ENCODE data around the gene LMNB1. TPM values are rescaled to one million over a fixed set of nuclear protein-coding genes. Genes with fewer than 3 reads are reported as not detected.
"Not testable (repeated sequence)": the region's sequence is repeated elsewhere in the genome, so short reads cannot be mapped to it uniquely, and the experiment has no call there.

The LMNB1 gene
- total RNA-seq, 1 donor from 2014 or later: 362 TPM

GRCh38 chr5:126754609-126755008 is 22.3 kb upstream of the LMNB1 start:
- H3K36me3 Mint-ChIP-seq (ENCODE audit: low read depth): no peaks in the 10 kb centered on the region
- H3K27ac Mint-ChIP-seq (ENCODE audit: unreplicated experiment): no peak overlapping the region
- no peaks in the 10 kb centered on the region for H3K4me1 Mint-ChIP-seq
- H3K27me3 Mint-ChIP-seq (ENCODE audit: low read depth): no peaks in the 10 kb centered on the region
- DNase-seq (ENCODE audit: low read depth, low spot score): no peak
- no peaks in the 10 kb centered on the region for H3K9me3 Mint-ChIP-seq
- no peak overlapping the region for H3K4me3 Mint-ChIP-seq
- TF ChIP-seq, protein P1, sequence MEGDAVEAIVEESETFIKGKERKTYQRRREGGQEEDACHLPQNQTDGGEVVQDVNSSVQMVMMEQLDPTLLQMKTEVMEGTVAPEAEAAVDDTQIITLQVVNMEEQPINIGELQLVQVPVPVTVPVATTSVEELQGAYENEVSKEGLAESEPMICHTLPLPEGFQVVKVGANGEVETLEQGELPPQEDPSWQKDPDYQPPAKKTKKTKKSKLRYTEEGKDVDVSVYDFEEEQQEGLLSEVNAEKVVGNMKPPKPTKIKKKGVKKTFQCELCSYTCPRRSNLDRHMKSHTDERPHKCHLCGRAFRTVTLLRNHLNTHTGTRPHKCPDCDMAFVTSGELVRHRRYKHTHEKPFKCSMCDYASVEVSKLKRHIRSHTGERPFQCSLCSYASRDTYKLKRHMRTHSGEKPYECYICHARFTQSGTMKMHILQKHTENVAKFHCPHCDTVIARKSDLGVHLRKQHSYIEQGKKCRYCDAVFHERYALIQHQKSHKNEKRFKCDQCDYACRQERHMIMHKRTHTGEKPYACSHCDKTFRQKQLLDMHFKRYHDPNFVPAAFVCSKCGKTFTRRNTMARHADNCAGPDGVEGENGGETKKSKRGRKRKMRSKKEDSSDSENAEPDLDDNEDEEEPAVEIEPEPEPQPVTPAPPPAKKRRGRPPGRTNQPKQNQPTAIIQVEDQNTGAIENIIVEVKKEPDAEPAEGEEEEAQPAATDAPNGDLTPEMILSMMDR (conservative IDR thresholded peaks at IDR 0.05): no peak

GRCh38 chr5:126755593-126755992 is 21.3 kb upstream of the LMNB1 start:
- no peaks in the 10 kb centered on the region for H3K4me1 Mint-ChIP-seq
- H3K27ac Mint-ChIP-seq (ENCODE audit: unreplicated experiment): no peak overlapping the region
- no peak overlapping the region for H3K4me3 Mint-ChIP-seq
- no peaks in the 10 kb centered on the region for H3K9me3 Mint-ChIP-seq
- no peaks in the 10 kb centered on the region for H3K36me3 Mint-ChIP-seq (ENCODE audit: low read depth)
- TF ChIP-seq, protein P1 (conservative IDR thresholded peaks at IDR 0.05): no peak
- no peak for DNase-seq (ENCODE audit: low read depth, low spot score)
- H3K27me3 Mint-ChIP-seq (ENCODE audit: low read depth): no peaks in the 10 kb centered on the region

- Mint-ChIP-seq H3K4me1 (no peaks in the 10 kb centered on the region), H3K36me3 (ENCODE audit: low read depth) (no peaks in the 10 kb centered on the region), H3K27ac (ENCODE audit: unreplicated experiment) (no peak overlapping the region), H3K4me3 (no peak overlapping the region), H3K27me3 (ENCODE audit: low read depth) (no peaks in the 10 kb centered on the region), H3K9me3 (no peaks in the 10 kb centered on the region)
- no peak for DNase-seq (ENCODE audit: low read depth, low spot score)
- TF ChIP-seq, protein P1 (conservative IDR thresholded peaks at IDR 0.05): no peak
Observed at GRCh38 chr5:126757713-126758357, 19.1 kb upstream of the LMNB1 start.

- no peaks in the 10 kb centered on the region for H3K27me3 Mint-ChIP-seq (ENCODE audit: low read depth)
- H3K27ac Mint-ChIP-seq (ENCODE audit: unreplicated experiment): no peak overlapping the region
- no peaks in the 10 kb centered on the region for H3K9me3 Mint-ChIP-seq
- TF ChIP-seq, protein P1 (conservative IDR thresholded peaks at IDR 0.05): no peak
- H3K36me3 Mint-ChIP-seq (ENCODE audit: low read depth): no peaks in the 10 kb centered on the region
- H3K4me1 Mint-ChIP-seq: no peaks in the 10 kb centered on the region
- H3K4me3 Mint-ChIP-seq: no peak overlapping the region
- no peak for DNase-seq (ENCODE audit: low read depth, low spot score)
Observed at GRCh38 chr5:126763371-126763770, 13.6 kb upstream of the LMNB1 start.

- no peaks in the 10 kb centered on the region for H3K4me1 Mint-ChIP-seq
- no peak overlapping the region for H3K4me3 Mint-ChIP-seq
- no peaks in the 10 kb centered on the region for H3K36me3 Mint-ChIP-seq (ENCODE audit: low read depth)
- no peak overlapping the region for H3K27ac Mint-ChIP-seq (ENCODE audit: unreplicated experiment)
- no peak for DNase-seq (ENCODE audit: low read depth, low spot score)
- TF ChIP-seq, protein P1 (conservative IDR thresholded peaks at IDR 0.05): no peak
- H3K9me3 Mint-ChIP-seq: no peaks in the 10 kb centered on the region
- no peaks in the 10 kb centered on the region for H3K27me3 Mint-ChIP-seq (ENCODE audit: low read depth)
Observed at GRCh38 chr5:126769703-126770102, 7.2 kb upstream of the LMNB1 start.

DNA sequence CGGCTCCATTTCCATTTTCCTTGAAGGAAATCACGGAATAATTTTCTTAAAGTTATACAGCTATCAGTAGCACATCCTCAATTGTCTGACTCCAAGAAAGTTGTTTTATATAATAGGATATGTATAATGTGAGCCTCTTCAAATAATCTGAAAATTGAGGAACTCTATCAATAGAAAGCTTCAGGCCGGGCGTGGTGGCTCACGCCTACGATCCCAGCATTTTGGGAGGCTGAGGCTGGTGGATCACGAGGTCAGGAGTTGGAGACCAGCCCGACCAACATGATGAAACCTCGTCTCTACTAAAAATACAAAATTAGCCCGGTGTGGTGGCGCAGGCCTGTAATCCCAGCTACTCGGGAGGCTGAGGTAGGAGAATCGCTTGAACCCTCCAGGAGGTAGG is 3.4 kb upstream of the LMNB1 start:
- H3K4me1 Mint-ChIP-seq: peaks cover 12% of the 10 kb centered on the region
- not testable (repeated sequence) for H3K27ac Mint-ChIP-seq (ENCODE audit: unreplicated experiment); H3K4me3 Mint-ChIP-seq; H3K9me3 Mint-ChIP-seq; DNase-seq (ENCODE audit: low read depth, low spot score); H3K27me3 Mint-ChIP-seq (ENCODE audit: low read depth); H3K36me3 Mint-ChIP-seq (ENCODE audit: low read depth)

- not testable (repeated sequence) for DNase-seq (ENCODE audit: low read depth, low spot score); H3K4me3 Mint-ChIP-seq; H3K27me3 Mint-ChIP-seq (ENCODE audit: low read depth); H3K9me3 Mint-ChIP-seq; H3K27ac Mint-ChIP-seq (ENCODE audit: unreplicated experiment)
- H3K4me1 Mint-ChIP-seq: peaks cover 23% of the 10 kb centered on the region
- peaks cover 13% of the 10 kb centered on the region for H3K36me3 Mint-ChIP-seq (ENCODE audit: low read depth)
Observed at GRCh38 chr5:126774595-126774994, 2.3 kb upstream of the LMNB1 start.
